ENCODE data around the gene ZBTB43.

The ZBTB43 gene

DNA sequence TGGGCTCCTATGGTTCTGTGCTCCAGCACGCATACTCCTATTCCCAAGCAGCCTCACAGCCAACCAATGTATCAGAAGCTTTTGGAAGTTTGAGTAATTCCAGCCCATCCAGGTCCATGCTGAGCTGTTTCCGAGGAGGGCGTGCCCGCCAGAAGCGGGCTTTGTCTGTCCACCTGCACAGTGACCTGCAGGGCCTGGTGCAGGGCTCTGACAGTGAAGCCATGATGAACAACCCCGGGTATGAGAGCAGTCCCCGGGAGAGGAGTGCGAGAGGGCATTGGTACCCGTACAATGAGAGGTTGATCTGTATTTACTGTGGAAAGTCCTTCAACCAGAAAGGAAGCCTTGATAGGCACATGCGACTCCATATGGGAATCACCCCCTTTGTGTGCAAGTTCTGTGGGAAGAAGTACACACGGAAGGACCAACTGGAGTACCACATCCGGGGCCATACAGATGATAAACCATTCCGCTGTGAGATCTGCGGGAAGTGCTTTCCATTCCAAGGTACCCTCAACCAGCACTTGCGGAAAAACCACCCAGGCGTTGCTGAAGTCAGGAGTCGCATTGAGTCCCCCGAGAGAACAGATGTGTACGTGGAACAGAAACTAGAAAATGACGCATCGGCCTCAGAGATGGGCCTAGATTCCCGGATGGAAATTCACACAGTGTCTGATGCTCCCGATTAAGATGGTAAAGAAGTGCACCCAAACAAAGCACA, 75.5 kb downstream of the ZBTB43 start:
- H3K27ac ChIP-seq (ENCODE audit: low read depth, low read length): no peak overlapping the region

DNA sequence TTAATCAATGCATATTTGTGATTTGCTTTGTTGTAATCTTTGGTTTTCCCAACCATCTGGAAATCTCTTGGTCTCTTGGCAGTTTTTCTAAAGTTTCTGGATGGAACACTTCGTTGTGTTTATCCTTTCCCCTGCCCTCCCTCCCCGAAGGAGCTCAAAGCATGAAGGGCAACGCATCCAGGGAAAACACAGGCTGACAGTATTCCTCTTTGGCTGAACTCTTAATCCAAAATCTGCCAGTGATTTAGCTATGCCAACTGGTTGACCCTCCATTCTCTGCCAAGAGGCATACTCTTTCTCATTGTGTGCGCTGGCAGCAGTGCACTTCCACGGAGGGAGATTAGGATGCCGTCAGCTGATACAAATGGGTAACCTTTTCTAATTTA, 76.1 kb downstream of the ZBTB43 start:
- no peaks in the 10 kb centered on the region for H3K27me3 ChIP-seq (ENCODE audit: control insufficient read depth in 1 of 2, insufficient read depth in 2 of 2, low read length in 2 of 2)
- H3K9ac ChIP-seq (ENCODE audit: low read depth in 1 of 2, low read length in 2 of 2): no peak overlapping the region
- no peak overlapping the region for H3K27ac ChIP-seq (ENCODE audit: low read depth, low read length)
- H3K4me1 ChIP-seq (ENCODE audit: control insufficient read depth in 1 of 2, insufficient read depth in 2 of 2, low read length in 2 of 2): no peaks in the 10 kb centered on the region
- H3K4me3 ChIP-seq (ENCODE audit: low read depth in 1 of 2, low read length in 2 of 2): no peak overlapping the region
- no peaks in the 10 kb centered on the region for H3K9me3 ChIP-seq (ENCODE audit: control insufficient read depth in 1 of 2, low read length in 2 of 2)
- H3K36me3 ChIP-seq (ENCODE audit: control insufficient read depth in 1 of 2, insufficient read depth in 2 of 2, low read length in 2 of 2): peaks cover 16 to 40% of the 10 kb centered on the region in 2 donors

More for the DNA sequence above, 75.5 kb downstream of the ZBTB43 start:
- H3K9ac ChIP-seq (ENCODE audit: low read depth in 1 of 2, low read length in 2 of 2): no peak overlapping the region
- H3K27me3 ChIP-seq (ENCODE audit: control insufficient read depth in 1 of 2, insufficient read depth in 2 of 2, low read length in 2 of 2): no peaks in the 10 kb centered on the region
- H3K4me1 ChIP-seq (ENCODE audit: control insufficient read depth in 1 of 2, insufficient read depth in 2 of 2, low read length in 2 of 2): no peaks in the 10 kb centered on the region
- no peak overlapping the region for H3K4me3 ChIP-seq (ENCODE audit: low read depth in 1 of 2, low read length in 2 of 2)
- no peaks in the 10 kb centered on the region for H3K9me3 ChIP-seq (ENCODE audit: control insufficient read depth in 1 of 2, low read length in 2 of 2)
- peaks cover 16 to 40% of the 10 kb centered on the region in 2 donors for H3K36me3 ChIP-seq (ENCODE audit: control insufficient read depth in 1 of 2, insufficient read depth in 2 of 2, low read length in 2 of 2)

DNA sequence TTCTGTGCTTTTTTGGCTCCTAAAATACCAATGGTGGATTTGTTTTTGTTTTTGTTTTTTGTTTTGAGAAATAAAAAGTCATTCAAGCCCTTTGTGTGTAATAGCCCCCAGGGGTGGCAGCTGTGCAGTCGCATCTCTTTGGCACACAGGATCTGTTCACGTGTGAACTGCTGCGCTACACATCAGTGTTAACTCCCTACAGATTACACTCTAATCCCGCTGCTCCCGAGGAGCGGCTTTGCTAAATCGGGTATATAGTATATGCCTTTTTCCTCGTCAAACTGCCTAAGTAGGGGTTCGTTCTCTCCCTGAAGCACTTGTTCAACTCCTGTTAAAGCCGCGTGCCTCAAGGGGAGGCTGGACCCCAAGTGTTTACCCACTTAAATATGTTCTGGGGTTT, 77.9 kb downstream of the ZBTB43 start:
- H3K9me3 ChIP-seq (ENCODE audit: control insufficient read depth in 1 of 2, low read length in 2 of 2): no peaks in the 10 kb centered on the region
- no peaks in the 10 kb centered on the region for H3K4me1 ChIP-seq (ENCODE audit: control insufficient read depth in 1 of 2, insufficient read depth in 2 of 2, low read length in 2 of 2)

DNA sequence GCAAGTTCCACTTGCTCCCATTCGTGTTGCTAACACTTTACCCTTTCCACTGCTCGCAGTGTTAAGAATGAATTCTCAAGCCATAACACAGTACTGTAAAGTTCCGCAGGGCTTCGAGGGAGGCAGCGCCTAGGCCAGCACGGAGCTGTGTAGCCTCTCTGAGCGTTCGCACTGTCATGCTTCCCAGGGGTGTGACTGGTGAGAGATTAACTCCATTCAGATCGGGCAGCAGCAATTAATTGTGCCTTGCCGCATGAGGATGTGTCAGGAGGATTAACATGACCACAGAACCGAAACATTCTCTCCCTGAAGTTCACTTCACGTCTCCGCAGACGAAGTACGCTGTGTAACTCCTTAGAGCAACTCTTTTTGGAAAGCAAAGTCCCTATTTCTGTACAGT, 78.8 kb downstream of the ZBTB43 start:
- no peak overlapping the region for H3K27ac ChIP-seq (ENCODE audit: low read depth, low read length)
- no peaks in the 10 kb centered on the region for H3K9me3 ChIP-seq (ENCODE audit: control insufficient read depth in 1 of 2, low read length in 2 of 2)
- H3K4me1 ChIP-seq (ENCODE audit: control insufficient read depth in 1 of 2, insufficient read depth in 2 of 2, low read length in 2 of 2): no peaks in the 10 kb centered on the region
- H3K4me3 ChIP-seq (ENCODE audit: low read depth in 1 of 2, low read length in 2 of 2): no peak overlapping the region
- peaks cover 16 to 36% of the 10 kb centered on the region in 2 donors for H3K36me3 ChIP-seq (ENCODE audit: control insufficient read depth in 1 of 2, insufficient read depth in 2 of 2, low read length in 2 of 2)
- H3K9ac ChIP-seq (ENCODE audit: low read depth in 1 of 2, low read length in 2 of 2): no peak overlapping the region
- H3K27me3 ChIP-seq (ENCODE audit: control insufficient read depth in 1 of 2, insufficient read depth in 2 of 2, low read length in 2 of 2): no peaks in the 10 kb centered on the region

More for the DNA sequence above, 77.9 kb downstream of the ZBTB43 start:
- H3K9ac ChIP-seq (ENCODE audit: low read depth in 1 of 2, low read length in 2 of 2): no peak overlapping the region
- H3K27me3 ChIP-seq (ENCODE audit: control insufficient read depth in 1 of 2, insufficient read depth in 2 of 2, low read length in 2 of 2): no peaks in the 10 kb centered on the region
- H3K36me3 ChIP-seq (ENCODE audit: control insufficient read depth in 1 of 2, insufficient read depth in 2 of 2, low read length in 2 of 2): peaks cover 16 to 36% of the 10 kb centered on the region in 2 donors
- H3K27ac ChIP-seq (ENCODE audit: low read depth, low read length): no peak overlapping the region
- no peak overlapping the region for H3K4me3 ChIP-seq (ENCODE audit: low read depth in 1 of 2, low read length in 2 of 2)

DNA sequence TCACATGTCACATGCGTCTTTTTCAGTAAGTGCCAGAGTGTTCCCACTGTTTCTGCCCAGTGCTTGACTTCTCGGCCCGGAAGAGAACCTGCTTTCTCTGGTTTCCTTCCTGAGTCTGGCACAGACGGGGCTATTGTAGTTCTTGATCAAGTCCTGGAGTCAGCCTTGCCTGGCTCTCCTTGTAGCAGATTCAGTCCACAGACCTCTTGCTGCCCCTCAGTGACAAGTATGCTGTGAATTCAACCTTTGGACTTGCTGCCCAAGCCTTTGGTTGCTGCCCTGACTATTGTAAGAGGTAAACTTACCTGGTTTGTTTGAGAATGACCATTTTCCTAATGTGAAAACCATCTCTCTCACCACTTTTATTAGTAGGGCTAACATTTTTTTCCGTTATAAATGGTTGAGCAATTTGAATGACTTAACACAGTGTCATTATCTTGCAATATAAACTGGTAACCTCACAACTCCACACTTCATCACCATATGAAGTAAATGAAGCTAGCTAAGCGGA, 80.3 kb downstream of the ZBTB43 start:
- no peaks in the 10 kb centered on the region for H3K4me1 ChIP-seq (ENCODE audit: control insufficient read depth in 1 of 2, insufficient read depth in 2 of 2, low read length in 2 of 2)
- H3K36me3 ChIP-seq (ENCODE audit: control insufficient read depth in 1 of 2, insufficient read depth in 2 of 2, low read length in 2 of 2): peaks cover 6 to 23% of the 10 kb centered on the region in 2 donors
- no peak overlapping the region for H3K27ac ChIP-seq (ENCODE audit: low read depth, low read length)
- H3K4me3 ChIP-seq (ENCODE audit: low read depth in 1 of 2, low read length in 2 of 2): no peak overlapping the region
- no peaks in the 10 kb centered on the region for H3K9me3 ChIP-seq (ENCODE audit: control insufficient read depth in 1 of 2, low read length in 2 of 2)
- no peaks in the 10 kb centered on the region for H3K27me3 ChIP-seq (ENCODE audit: control insufficient read depth in 1 of 2, insufficient read depth in 2 of 2, low read length in 2 of 2)
- no peak overlapping the region for H3K9ac ChIP-seq (ENCODE audit: low read depth in 1 of 2, low read length in 2 of 2)

DNA sequence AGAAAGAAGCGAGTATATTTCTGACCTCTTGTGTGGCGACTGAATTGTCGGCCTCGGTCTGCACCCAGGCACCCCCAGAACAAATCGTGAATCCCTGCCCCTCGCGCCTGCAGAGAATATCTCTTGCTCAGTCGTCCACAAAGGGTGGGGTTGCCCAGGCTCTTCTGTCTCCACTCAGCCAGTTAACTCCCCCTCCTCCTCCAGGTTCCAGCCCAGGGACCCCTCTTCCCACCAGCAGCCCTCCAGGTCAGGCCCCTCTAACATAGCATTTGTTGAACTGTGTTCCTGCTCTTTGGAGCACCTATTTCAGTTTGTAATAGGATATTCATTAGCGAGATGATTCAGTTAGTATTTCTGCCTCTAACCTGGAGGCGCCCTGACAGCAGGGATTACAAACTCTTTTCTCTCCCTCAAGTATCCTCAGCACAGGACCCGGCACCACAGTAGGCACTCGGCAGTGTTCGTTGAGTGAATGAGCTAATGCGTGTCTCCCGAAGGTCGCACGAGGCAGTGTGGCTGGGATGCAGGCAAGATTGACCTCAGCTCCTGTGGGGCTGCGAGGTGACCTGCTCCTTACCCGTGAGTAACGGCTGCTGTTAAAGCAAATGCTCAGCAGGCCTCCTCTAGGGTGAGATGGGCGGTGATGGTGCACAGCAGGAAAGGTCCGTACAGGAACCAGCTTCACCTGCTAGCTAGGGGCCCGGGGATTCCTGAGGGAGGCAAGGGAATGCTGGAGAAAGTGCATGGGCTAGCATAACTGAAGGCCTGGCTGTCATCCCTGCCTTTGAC, 81.4 kb downstream of the ZBTB43 start:
- Histone ChIP-seq H3K36me3 (ENCODE audit: control insufficient read depth in 1 of 2, insufficient read depth in 2 of 2, low read length in 2 of 2) (peaks cover 0 to 13% of the 10 kb centered on the region in 2 donors), H3K9me3 (ENCODE audit: control insufficient read depth in 1 of 2, low read length in 2 of 2) (no peaks in the 10 kb centered on the region), H3K27me3 (ENCODE audit: control insufficient read depth in 1 of 2, insufficient read depth in 2 of 2, low read length in 2 of 2) (no peaks in the 10 kb centered on the region), H3K4me3 (ENCODE audit: low read depth in 1 of 2, low read length in 2 of 2) (no peak overlapping the region), H3K4me1 (ENCODE audit: control insufficient read depth in 1 of 2, insufficient read depth in 2 of 2, low read length in 2 of 2) (no peaks in the 10 kb centered on the region), H3K27ac (ENCODE audit: low read depth, low read length) (no peak overlapping the region), H3K9ac (ENCODE audit: low read depth in 1 of 2, low read length in 2 of 2) (no peak overlapping the region)

DNA sequence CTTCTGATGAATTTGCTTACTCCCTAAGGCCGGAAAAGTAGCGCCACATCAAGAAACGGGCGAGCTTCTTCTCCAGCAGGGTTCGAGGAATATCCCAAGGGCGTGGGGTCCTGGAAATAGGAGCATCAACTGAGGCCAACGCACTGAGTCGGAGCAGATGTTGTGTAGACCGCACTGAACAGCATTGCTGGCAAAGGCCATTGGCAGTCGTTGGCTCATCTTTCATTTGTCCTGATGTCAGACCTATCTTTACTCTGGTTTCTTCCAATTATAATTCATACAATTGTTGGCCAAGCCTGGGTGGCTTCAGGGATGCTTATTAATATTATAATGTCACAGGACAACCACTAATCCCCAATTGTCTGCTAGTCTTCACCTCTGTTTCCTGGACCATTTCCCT, 82.1 kb downstream of the ZBTB43 start:
- H3K36me3 ChIP-seq (ENCODE audit: control insufficient read depth in 1 of 2, insufficient read depth in 2 of 2, low read length in 2 of 2): peaks cover 0 to 11% of the 10 kb centered on the region in 2 donors
- no peak overlapping the region for H3K9ac ChIP-seq (ENCODE audit: low read depth in 1 of 2, low read length in 2 of 2)
- no peaks in the 10 kb centered on the region for H3K27me3 ChIP-seq (ENCODE audit: control insufficient read depth in 1 of 2, insufficient read depth in 2 of 2, low read length in 2 of 2)
- no peak overlapping the region for H3K27ac ChIP-seq (ENCODE audit: low read depth, low read length)
- no peaks in the 10 kb centered on the region for H3K9me3 ChIP-seq (ENCODE audit: control insufficient read depth in 1 of 2, low read length in 2 of 2)
- no peak overlapping the region for H3K4me3 ChIP-seq (ENCODE audit: low read depth in 1 of 2, low read length in 2 of 2)
- H3K4me1 ChIP-seq (ENCODE audit: control insufficient read depth in 1 of 2, insufficient read depth in 2 of 2, low read length in 2 of 2): no peaks in the 10 kb centered on the region
